Small intestine (tissue), 7 donors: ENCODE data around the gene THEMIS. TPM values are rescaled to one million over a fixed set of nuclear protein-coding genes. Genes with fewer than 3 reads are reported as not detected.
"Not testable (repeated sequence)": the region's sequence is repeated elsewhere in the genome, so short reads cannot be mapped to it uniquely, and the experiment has no call there.

ENCODE experiments used
- DNase-seq, 2 donors: peaks; one replicate each; pipeline versions ENCODE4 v3.0.0 to v3.0.0-alpha.2; 2013
- FAIRE-seq: peaks from 2 replicates; lab custom pipeline; 2012; peaks lifted over from hg19 to GRCh38; lab: Jason Lieb, UNC
- H3K27ac ChIP-seq, 3 donors: one replicate each; pipeline ENCODE4 v1.5.1; 2013; ENCODE audit warnings: low read length in 2 of 3, mild to moderate bottlenecking in 2 of 3, control low read depth in 1 of 3, inconsistent platforms in 1 of 3, low read depth in 1 of 3, moderate library complexity in 1 of 3
- H3K27me3 ChIP-seq, 3 donors: one replicate each; pipeline ENCODE4 v1.6.1; 2013; ENCODE audit warnings: low read length in 3 of 3, inconsistent platforms in 1 of 3; ENCODE audit not compliant: control insufficient read depth in 3 of 3, insufficient read depth in 3 of 3
- H3K36me3 ChIP-seq, 3 donors: one replicate each; pipeline ENCODE4 v1.6.1; 2013; ENCODE audit warnings: low read length in 3 of 3, inconsistent platforms in 1 of 3, low read depth in 1 of 3, mild to moderate bottlenecking in 1 of 3, moderate library complexity in 1 of 3; ENCODE audit not compliant: control insufficient read depth in 3 of 3, insufficient read depth in 2 of 3
- H3K4me1 ChIP-seq, 3 donors: one replicate each; pipeline ENCODE4 v1.6.1; 2013; ENCODE audit warnings: low read length in 2 of 3, inconsistent platforms in 1 of 3, low read depth in 1 of 3, mild to moderate bottlenecking in 1 of 3, moderate library complexity in 1 of 3; ENCODE audit not compliant: control insufficient read depth in 3 of 3, insufficient read depth in 2 of 3
- H3K4me3 ChIP-seq, 3 donors: one replicate each; pipeline ENCODE4 v1.5.1; 2013; ENCODE audit warnings: low read length in 3 of 3, control low read depth in 1 of 3, inconsistent platforms in 1 of 3, low read depth in 1 of 3, mild to moderate bottlenecking in 1 of 3, moderate library complexity in 1 of 3
- H3K9me3 ChIP-seq, 2 donors: one replicate each; pipeline ENCODE4 v1.6.1; 2013; ENCODE audit warnings: low read depth in 1 of 2, low read length in 1 of 2; ENCODE audit not compliant: control insufficient read depth in 2 of 2, insufficient read depth in 1 of 2
- WGBS, 3 donors: extraction: QIAGEN DNeasy Blood & Tissue Kit; methylation state at CpG; one replicate each; pipeline ENCODE4 v1.1.7; 2013; 5-methylcytosine and 5-hydroxymethylcytosine counted together
- polyA plus RNA-seq, 4 donors: library from polyadenylated mRNA; stranded (reverse) in 3 of 4; unstranded in 1 of 4; fragments of 200-250 nt in 3 of 4; fragments of 120-200 nt in 1 of 4; gene quantifications; one replicate each; pipeline versions ENCODE4 v1.2.1 to v1.2.3, GENCODE V29; 2013
- donor health status: healthy with polysubstance abuse.
- donor health status: control.
- donor health status: control.
- donor health status: Bipolar disorder and iron deficiency.
- donor health status: healthy.

The THEMIS gene
- polyA plus RNA-seq, 4 donors = 0.25 to 1.4 (median 0.64) TPM

- Histone ChIP-seq H3K9me3 (no peaks in the 10 kb centered on the region), H3K36me3 (no peaks in the 10 kb centered on the region), H3K4me3 (no peak overlapping the region), H3K27me3 (no peaks in the 10 kb centered on the region), H3K27ac (no peak overlapping the region), H3K4me1 (no peaks in the 10 kb centered on the region)
- WGBS, 3 donors = 77 to 87% (median 86%) methylated on average over 3 of the region's 3 CpGs
- DNase-seq (no peak), FAIRE-seq (no peak)
Observed at GRCh38 chr6:127710668-127711067, 190.2 kb downstream of the THEMIS start.

- no peaks in the 10 kb centered on the region for H3K4me1 ChIP-seq
Observed at GRCh38 chr6:127706216-127706615, 194.6 kb downstream of the THEMIS start.

GRCh38 chr6:127695108-127695507 lies 205.8 kb downstream of the THEMIS start:
- Histone ChIP-seq H3K4me3 (no peak overlapping the region), H3K36me3 (no peaks in the 10 kb centered on the region), H3K27ac (no peak overlapping the region), H3K9me3 (no peaks in the 10 kb centered on the region), H3K4me1 (no peaks in the 10 kb centered on the region), H3K27me3 (no peaks in the 10 kb centered on the region)
- DNase-seq = no peak
- no peak for FAIRE-seq

More at GRCh38 chr6:127706216-127706615, 194.6 kb downstream of the THEMIS start:
- no peaks in the 10 kb centered on the region for H3K27me3 ChIP-seq
- FAIRE-seq = no peak
- no peaks in the 10 kb centered on the region for H3K36me3 ChIP-seq
- no peak overlapping the region for H3K4me3 ChIP-seq
- H3K9me3 ChIP-seq = no peaks in the 10 kb centered on the region
- H3K27ac ChIP-seq = no peak overlapping the region
- no peak for DNase-seq

GRCh38 chr6:127691146-127691545 lies 209.7 kb downstream of the THEMIS start:
- no peaks in the 10 kb centered on the region for H3K36me3 ChIP-seq
- no peaks in the 10 kb centered on the region for H3K27me3 ChIP-seq
- no peaks in the 10 kb centered on the region for H3K9me3 ChIP-seq
- H3K4me3 ChIP-seq = no peak overlapping the region
- DNase-seq = no peak
- H3K27ac ChIP-seq = no peak overlapping the region
- no peak for FAIRE-seq
- no peaks in the 10 kb centered on the region for H3K4me1 ChIP-seq

- DNase-seq (no peak), FAIRE-seq (no peak)
- no peak overlapping the region for H3K27ac ChIP-seq
- no peaks in the 10 kb centered on the region for H3K36me3 ChIP-seq
- H3K4me3 ChIP-seq = no peak overlapping the region
- H3K27me3 ChIP-seq = no peaks in the 10 kb centered on the region
- H3K9me3 ChIP-seq = no peaks in the 10 kb centered on the region
- H3K4me1 ChIP-seq = no peaks in the 10 kb centered on the region
Observed at GRCh38 chr6:127690588-127690987, 210.3 kb downstream of the THEMIS start.

- no peaks in the 10 kb centered on the region for H3K27me3 ChIP-seq
- FAIRE-seq (no peak), DNase-seq (no peak)
- H3K9me3 ChIP-seq = no peaks in the 10 kb centered on the region
- H3K36me3 ChIP-seq = no peaks in the 10 kb centered on the region
- H3K27ac ChIP-seq = no peak overlapping the region
- no peaks in the 10 kb centered on the region for H3K4me1 ChIP-seq
- H3K4me3 ChIP-seq = no peak overlapping the region
Observed at GRCh38 chr6:127690092-127690491, 210.8 kb downstream of the THEMIS start.

GRCh38 chr6:127687490-127687889 lies 213.4 kb downstream of the THEMIS start:
- H3K27ac ChIP-seq, H3K36me3 ChIP-seq, H3K9me3 ChIP-seq, H3K27me3 ChIP-seq, H3K4me1 ChIP-seq, FAIRE-seq, H3K4me3 ChIP-seq, DNase-seq: not testable (repeated sequence)
- 79 to 86% (median 81%) methylated on average over 3 of the region's 3 CpGs for WGBS, 3 donors

- Histone ChIP-seq H3K27me3 (no peaks in the 10 kb centered on the region), H3K9me3 (no peaks in the 10 kb centered on the region), H3K4me1 (no peaks in the 10 kb centered on the region), H3K27ac (no peak overlapping the region), H3K4me3 (no peak overlapping the region), H3K36me3 (no peaks in the 10 kb centered on the region)
- DNase-seq (no peak), FAIRE-seq (no peak)
Observed at GRCh38 chr6:127686084-127686483, 214.8 kb downstream of the THEMIS start.

GRCh38 chr6:127684501-127684900 lies 216.4 kb downstream of the THEMIS start:
- no peak overlapping the region for H3K4me3 ChIP-seq
- peak in 1 of 2 donors; percentile 1 for DNase-seq
- H3K36me3 ChIP-seq = no peaks in the 10 kb centered on the region
- no peak overlapping the region for H3K27ac ChIP-seq
- 76 to 90% (median 82%) methylated on average over 1 of the region's 1 CpG for WGBS, 3 donors
- H3K4me1 ChIP-seq = no peaks in the 10 kb centered on the region
- FAIRE-seq = no peak
- no peaks in the 10 kb centered on the region for H3K27me3 ChIP-seq
- no peaks in the 10 kb centered on the region for H3K9me3 ChIP-seq
